ENCODE data around the gene GDPD4. TPM values are rescaled to one million over a fixed set of nuclear protein-coding genes. Genes with fewer than 3 reads are reported as not detected.

GDPD4 gene
- total RNA-seq, 1 donor from 2014 or later = not detected

- DNase-seq (ENCODE audit: low spot score in 2 of 2, unreplicated experiment in 2 of 2) = no peak
- Mint-ChIP-seq H3K36me3 (no peaks in the 10 kb centered on the region), H3K27ac (no peak overlapping the region), H3K4me1 (no peaks in the 10 kb centered on the region), H3K4me3 (no peak overlapping the region), H3K27me3 (ENCODE audit: low read depth) (peaks cover 21% of the 10 kb centered on the region), H3K9me3 (peaks cover 6% of the 10 kb centered on the region)
- TF ChIP-seq CTCF (IDR thresholded peaks at IDR 0.05; ENCODE audit: unreplicated experiment) = no peak
Measured at GRCh38 chr11:77217156-77217555, 84.3 kb downstream of the GDPD4 start.

GRCh38 chr11:77215106-77215505 lies 86.4 kb downstream of the GDPD4 start:
- Mint-ChIP-seq H3K36me3 (no peaks in the 10 kb centered on the region), H3K27ac (no peak overlapping the region), H3K9me3 (peaks cover 6% of the 10 kb centered on the region), H3K27me3 (ENCODE audit: low read depth) (peaks cover 6% of the 10 kb centered on the region), H3K4me3 (no peak overlapping the region), H3K4me1 (no peaks in the 10 kb centered on the region)
- DNase-seq (ENCODE audit: low spot score in 2 of 2, unreplicated experiment in 2 of 2) = no peak
- no peak for TF ChIP-seq CTCF (IDR thresholded peaks at IDR 0.05; ENCODE audit: unreplicated experiment)

DNA sequence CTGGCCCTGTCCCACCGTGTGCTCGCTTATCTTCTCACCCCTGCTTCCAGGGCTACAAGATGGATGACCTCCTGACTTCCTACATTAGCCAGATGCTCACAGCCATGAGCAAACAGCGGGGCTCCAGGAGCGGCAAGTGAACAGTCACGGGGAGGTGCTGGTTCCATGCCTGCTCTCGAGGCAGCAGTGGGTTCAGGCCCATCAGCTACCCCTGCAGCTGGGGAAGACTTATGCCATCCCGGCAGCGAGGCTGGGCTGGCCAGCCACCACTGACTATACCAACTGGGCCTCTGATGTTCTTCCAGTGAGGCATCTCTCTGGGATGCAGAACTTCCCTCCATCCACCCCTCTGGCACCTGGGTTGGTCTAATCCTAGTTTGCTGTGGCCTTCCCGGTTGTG lies 86.9 kb downstream of the GDPD4 start:
- Mint-ChIP-seq H3K4me1 (no peaks in the 10 kb centered on the region), H3K4me3 (no peak overlapping the region), H3K9me3 (peaks cover under 1% of the 10 kb centered on the region), H3K27me3 (ENCODE audit: low read depth) (peaks cover 2% of the 10 kb centered on the region), H3K27ac (no peak overlapping the region), H3K36me3 (no peaks in the 10 kb centered on the region)
- no peak for TF ChIP-seq CTCF (IDR thresholded peaks at IDR 0.05; ENCODE audit: unreplicated experiment)
- DNase-seq (ENCODE audit: low spot score in 2 of 2, unreplicated experiment in 2 of 2) = no peak

DNA sequence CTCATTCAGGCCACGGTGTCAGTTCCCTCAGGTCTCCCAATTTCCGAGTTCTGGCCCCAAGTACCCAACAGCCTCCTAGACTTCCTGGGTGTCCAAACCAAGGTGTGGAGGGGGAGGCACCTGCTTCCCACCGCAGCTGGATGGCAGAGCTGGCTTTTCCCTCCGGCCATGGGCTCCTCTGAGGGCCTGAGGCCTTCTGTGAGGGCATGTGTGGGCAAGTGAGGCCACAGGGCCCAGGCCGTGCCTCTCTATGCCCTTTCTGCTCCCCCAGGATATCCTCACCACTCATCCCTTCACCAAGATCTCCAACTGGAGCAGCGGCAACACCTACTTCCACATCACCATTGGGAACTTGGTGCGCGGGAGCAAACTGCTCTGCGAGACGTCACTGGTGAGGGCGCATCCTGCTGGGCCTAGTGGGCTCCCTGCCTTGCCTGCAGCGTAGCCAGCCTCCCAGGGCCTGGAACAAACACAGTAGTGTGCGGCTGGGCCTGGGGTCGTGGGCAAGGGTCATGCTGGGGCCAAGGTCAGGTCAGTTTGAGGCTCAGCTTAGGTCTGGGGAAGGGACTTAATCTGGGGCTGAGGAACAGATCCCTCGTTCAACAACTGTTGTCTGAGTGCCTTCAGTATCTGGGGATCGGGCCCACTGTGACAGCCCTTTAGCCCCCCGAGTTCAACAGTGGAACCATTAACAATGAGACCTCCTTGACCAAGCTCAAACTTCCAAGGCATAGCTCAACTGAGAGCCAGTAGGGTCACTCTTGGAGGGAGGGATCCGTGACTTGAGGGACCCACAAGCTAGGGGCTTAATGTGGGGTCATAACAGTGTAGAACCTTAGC lies 87.7 kb downstream of the GDPD4 start:
- Mint-ChIP-seq H3K27ac (no peak overlapping the region), H3K9me3 (no peaks in the 10 kb centered on the region), H3K36me3 (no peaks in the 10 kb centered on the region), H3K27me3 (ENCODE audit: low read depth) (peaks cover 2% of the 10 kb centered on the region), H3K4me3 (no peak overlapping the region), H3K4me1 (no peaks in the 10 kb centered on the region)
- TF ChIP-seq CTCF (IDR thresholded peaks at IDR 0.05; ENCODE audit: unreplicated experiment) = no peak
- DNase-seq (ENCODE audit: low spot score in 2 of 2, unreplicated experiment in 2 of 2) = no peak

GRCh38 chr11:77213029-77213579 lies 88.4 kb downstream of the GDPD4 start:
- DNase-seq (ENCODE audit: low spot score in 2 of 2, unreplicated experiment in 2 of 2) = no peak
- H3K4me3 Mint-ChIP-seq = no peak overlapping the region
- no peak for TF ChIP-seq CTCF (IDR thresholded peaks at IDR 0.05; ENCODE audit: unreplicated experiment)
- no peaks in the 10 kb centered on the region for H3K36me3 Mint-ChIP-seq
- H3K4me1 Mint-ChIP-seq = no peaks in the 10 kb centered on the region
- H3K27me3 Mint-ChIP-seq (ENCODE audit: low read depth) = peaks cover 2% of the 10 kb centered on the region
- H3K9me3 Mint-ChIP-seq = no peaks in the 10 kb centered on the region
- H3K27ac Mint-ChIP-seq = no peak overlapping the region
